Parathyroid adenoma (tissue), 2 donors: ENCODE results near the gene GCK.

Experiments used
- H2AFZ ChIP-seq: fragments of 300-600 bp; sonication (generic); one replicate; pipeline ENCODE4 v1.7.0; 2017; ENCODE audit warnings: antibody characterized with exemption, mild to moderate bottlenecking
- H3K27ac ChIP-seq: fragments of 300-600 bp; sonication (generic); one replicate; pipeline ENCODE4 v1.7.0; 2017
- H3K27me3 ChIP-seq: fragments of 300-600 bp; sonication (generic); one replicate; pipeline ENCODE4 v1.7.0; 2017; ENCODE audit warnings: low read length; ENCODE audit not compliant: control insufficient read depth, insufficient read depth
- H3K36me3 ChIP-seq: fragments of 300-600 bp; sonication (generic); one replicate; pipeline ENCODE4 v1.7.0; 2017; ENCODE audit warnings: low read length; ENCODE audit not compliant: control insufficient read depth, insufficient read depth
- H3K4me1 ChIP-seq: fragments of 300-600 bp; sonication (generic); one replicate; pipeline ENCODE4 v1.7.0; 2017; ENCODE audit warnings: control low read depth
- H3K4me2 ChIP-seq: fragments of 300-600 bp; sonication (generic); one replicate; pipeline ENCODE4 v1.7.0; 2017; ENCODE audit warnings: low read length
- H3K4me3 ChIP-seq: fragments of 300-600 bp; sonication (generic); one replicate; pipeline ENCODE4 v1.7.0; 2017; ENCODE audit warnings: low read depth, low read length
- H3K79me2 ChIP-seq: fragments of 300-600 bp; sonication (generic); one replicate; pipeline ENCODE4 v1.7.0; 2017; ENCODE audit warnings: control low read depth
- H3K9ac ChIP-seq: fragments of 300-600 bp; sonication (generic); one replicate; pipeline ENCODE4 v1.7.0; 2017; ENCODE audit warnings: mild to moderate bottlenecking
- H3K9me3 ChIP-seq: fragments of 300-600 bp; sonication (generic); one replicate; pipeline ENCODE4 v1.7.0; 2017; ENCODE audit warnings: low read length; ENCODE audit not compliant: control insufficient read depth
- TF ChIP-seq, protein P1 (sequence below): fragments of 300-600 bp; sonication (generic); IDR thresholded peaks from one replicate; pipeline ENCODE4 v1.7.0; 2017; ENCODE audit warnings: antibody characterized with exemption, mild to moderate bottlenecking
- donor health status: primary hyperparathyroidism.

GCK gene

DNA sequence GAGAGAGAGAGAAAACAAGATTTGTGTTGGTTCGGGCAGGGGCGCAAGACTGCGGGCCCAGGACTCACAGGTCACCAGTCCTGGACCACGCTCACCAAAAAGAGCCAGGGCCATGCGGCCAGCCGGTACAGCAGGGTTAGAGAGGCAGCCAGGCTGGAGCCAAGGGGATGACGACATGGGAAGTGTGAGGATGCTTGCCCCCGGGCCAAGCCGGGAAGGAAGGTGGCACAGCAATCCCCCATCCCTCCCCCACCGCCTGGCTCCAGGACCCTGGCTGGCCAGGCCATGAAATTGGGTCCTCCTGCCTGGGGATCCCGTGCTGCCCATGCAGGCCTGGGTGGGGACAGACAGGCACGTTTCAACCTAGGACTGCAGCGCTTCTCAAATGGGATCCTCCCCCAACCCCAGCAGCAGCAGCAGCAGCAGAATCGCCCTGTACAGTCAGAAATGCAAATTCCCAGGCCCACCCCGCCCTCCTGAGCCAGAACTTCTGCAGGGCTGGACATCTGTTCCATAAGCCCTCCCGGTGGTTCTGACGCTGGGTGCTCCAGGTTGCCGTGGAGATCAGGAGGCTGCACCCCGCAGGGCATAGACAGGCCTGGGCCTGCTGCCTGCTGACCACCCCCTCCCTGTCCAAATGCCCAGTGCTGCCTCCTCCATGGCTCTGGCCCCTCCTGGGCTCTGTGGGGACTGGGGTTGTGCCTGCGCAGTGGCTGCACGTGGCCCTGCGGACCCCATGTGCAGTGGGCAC, 46.5 kb upstream of the GCK start:
- H3K27ac ChIP-seq = no peak overlapping the region
- H3K9ac ChIP-seq = no peak overlapping the region
- TF ChIP-seq, protein P1, sequence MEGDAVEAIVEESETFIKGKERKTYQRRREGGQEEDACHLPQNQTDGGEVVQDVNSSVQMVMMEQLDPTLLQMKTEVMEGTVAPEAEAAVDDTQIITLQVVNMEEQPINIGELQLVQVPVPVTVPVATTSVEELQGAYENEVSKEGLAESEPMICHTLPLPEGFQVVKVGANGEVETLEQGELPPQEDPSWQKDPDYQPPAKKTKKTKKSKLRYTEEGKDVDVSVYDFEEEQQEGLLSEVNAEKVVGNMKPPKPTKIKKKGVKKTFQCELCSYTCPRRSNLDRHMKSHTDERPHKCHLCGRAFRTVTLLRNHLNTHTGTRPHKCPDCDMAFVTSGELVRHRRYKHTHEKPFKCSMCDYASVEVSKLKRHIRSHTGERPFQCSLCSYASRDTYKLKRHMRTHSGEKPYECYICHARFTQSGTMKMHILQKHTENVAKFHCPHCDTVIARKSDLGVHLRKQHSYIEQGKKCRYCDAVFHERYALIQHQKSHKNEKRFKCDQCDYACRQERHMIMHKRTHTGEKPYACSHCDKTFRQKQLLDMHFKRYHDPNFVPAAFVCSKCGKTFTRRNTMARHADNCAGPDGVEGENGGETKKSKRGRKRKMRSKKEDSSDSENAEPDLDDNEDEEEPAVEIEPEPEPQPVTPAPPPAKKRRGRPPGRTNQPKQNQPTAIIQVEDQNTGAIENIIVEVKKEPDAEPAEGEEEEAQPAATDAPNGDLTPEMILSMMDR = no peak
- no peaks in the 10 kb centered on the region for H3K36me3 ChIP-seq
- no peaks in the 10 kb centered on the region for H3K27me3 ChIP-seq
- no peaks in the 10 kb centered on the region for H3K4me1 ChIP-seq
- H3K79me2 ChIP-seq = no peaks in the 10 kb centered on the region
- H2AFZ ChIP-seq = no peak overlapping the region
- no peaks in the 10 kb centered on the region for H3K9me3 ChIP-seq
- H3K4me2 ChIP-seq = no peak overlapping the region
- H3K4me3 ChIP-seq = no peak overlapping the region

DNA sequence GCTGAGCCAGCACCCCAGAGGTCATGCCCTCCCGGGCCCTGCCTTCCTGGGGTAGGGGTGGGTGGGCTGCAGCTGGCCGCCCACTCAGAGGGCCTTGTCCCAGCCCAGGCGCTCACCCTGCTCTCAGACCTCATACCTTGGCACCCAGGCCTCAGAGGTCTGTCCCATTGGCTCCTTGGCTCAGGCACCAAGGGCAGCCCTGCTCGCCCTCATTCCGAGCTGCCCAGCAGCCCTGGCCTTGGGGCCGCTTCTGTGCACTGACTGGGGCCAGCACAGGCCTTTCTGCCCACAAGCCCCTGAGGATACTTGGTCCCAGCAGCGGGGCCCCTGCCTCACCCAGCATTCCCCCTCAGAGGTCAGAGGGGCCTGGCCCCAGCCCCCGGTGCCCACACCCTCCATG, 45.8 kb upstream of the GCK start:
- Histone ChIP-seq H2AFZ (no peak overlapping the region), H3K9ac (no peak overlapping the region), H3K9me3 (no peaks in the 10 kb centered on the region), H3K4me3 (no peak overlapping the region), H3K79me2 (no peaks in the 10 kb centered on the region), H3K36me3 (no peaks in the 10 kb centered on the region), H3K4me2 (no peak overlapping the region), H3K27me3 (no peaks in the 10 kb centered on the region), H3K4me1 (no peaks in the 10 kb centered on the region), H3K27ac (no peak overlapping the region)
- TF ChIP-seq, protein P1 = no peak

DNA sequence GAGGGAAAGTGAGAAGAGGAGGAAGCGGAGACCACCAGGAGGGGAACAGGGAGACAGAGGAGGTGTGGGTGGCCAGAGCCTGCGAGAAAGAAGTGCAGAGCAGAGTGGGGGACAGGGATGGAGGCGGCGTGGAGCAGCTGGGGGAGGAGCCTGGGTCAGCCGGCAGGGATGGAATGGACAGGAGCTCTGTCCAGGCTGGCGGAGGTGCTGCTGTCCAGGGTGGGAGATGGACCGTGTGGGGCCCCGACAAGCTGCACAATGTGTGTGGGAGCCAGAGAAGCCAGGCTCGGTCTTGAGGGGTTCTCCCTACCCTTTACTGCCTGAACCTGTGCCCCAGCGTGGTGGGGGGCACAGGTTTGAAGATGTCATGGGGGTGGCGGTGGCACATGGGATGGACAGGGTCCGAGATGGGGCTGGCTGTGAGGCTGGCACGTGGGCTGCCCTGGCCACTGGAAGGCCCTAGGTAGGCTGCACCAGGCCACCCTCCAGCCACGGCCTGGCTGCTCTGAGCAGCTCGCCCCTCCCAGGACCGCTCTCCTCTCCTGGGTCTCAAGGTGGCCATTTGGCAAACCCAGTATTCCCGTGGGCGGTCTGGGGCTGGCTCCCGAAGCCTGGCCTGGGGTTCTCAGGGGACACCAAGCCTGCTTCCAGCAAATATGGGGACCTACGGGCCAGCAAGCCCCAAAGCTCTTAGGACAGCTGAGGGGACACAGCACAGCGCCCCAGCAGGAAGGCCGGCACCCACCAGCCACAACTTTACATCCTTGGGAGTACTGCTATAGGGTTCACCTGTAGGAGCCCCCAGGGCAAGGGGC, 43.9 kb upstream of the GCK start:
- Histone ChIP-seq H2AFZ (no peak overlapping the region), H3K36me3 (no peaks in the 10 kb centered on the region), H3K4me3 (no peak overlapping the region), H3K9ac (no peak overlapping the region), H3K9me3 (no peaks in the 10 kb centered on the region), H3K4me2 (no peak overlapping the region), H3K27ac (no peak overlapping the region), H3K27me3 (no peaks in the 10 kb centered on the region), H3K79me2 (no peaks in the 10 kb centered on the region), H3K4me1 (no peaks in the 10 kb centered on the region)
- TF ChIP-seq, protein P1 = no peak

DNA sequence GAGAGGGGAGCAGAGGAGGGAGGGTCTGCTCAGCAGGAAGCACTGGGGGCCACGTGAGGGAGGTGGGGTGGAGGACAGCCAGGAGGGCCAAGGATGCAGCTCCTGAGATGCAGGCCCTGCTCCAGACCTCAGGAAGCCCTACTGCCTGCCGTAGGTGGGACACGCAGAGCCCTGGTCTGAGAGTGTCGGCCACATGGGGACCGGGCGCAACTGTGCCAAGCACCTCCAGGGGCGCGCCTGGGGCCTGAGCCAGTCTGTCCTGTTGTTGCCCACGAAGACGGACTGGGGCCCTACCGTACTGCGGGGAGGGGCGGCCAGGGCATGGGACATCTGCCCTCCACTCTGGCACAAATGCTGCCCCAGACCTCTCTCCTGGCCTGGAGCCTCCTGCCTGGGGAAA, 43.2 kb upstream of the GCK start:
- H3K36me3 ChIP-seq = no peaks in the 10 kb centered on the region
- H3K4me3 ChIP-seq = no peak overlapping the region
- H3K79me2 ChIP-seq = no peaks in the 10 kb centered on the region
- H3K27ac ChIP-seq = no peak overlapping the region
- no peak overlapping the region for H3K4me2 ChIP-seq
- H3K9ac ChIP-seq = no peak overlapping the region
- no peaks in the 10 kb centered on the region for H3K4me1 ChIP-seq
- H3K27me3 ChIP-seq = no peaks in the 10 kb centered on the region
- H3K9me3 ChIP-seq = no peaks in the 10 kb centered on the region
- TF ChIP-seq, protein P1 = no peak
- H2AFZ ChIP-seq = no peak overlapping the region
